ENCODE data around the gene CHSY1. TPM values are rescaled to one million over a fixed set of nuclear protein-coding genes. Genes with fewer than 3 reads are reported as not detected.
A peak's percentile ranks its signal among the peaks of the same experiment; 100 is the strongest.

Gene CHSY1
- total RNA-seq, 2 donors from 2014 or later, result 91.2 to 93.3 TPM

- H3K9me3 Mint-ChIP-seq, result no peaks in the 10 kb centered on the region
- H3K36me3 Mint-ChIP-seq, result peaks cover 15% of the 10 kb centered on the region
- peaks cover 44 to 57% of the 10 kb centered on the region in 2 donors for H3K4me1 Mint-ChIP-seq (ENCODE audit: low read depth in 2 of 2)
- DNase-seq (ENCODE audit: low spot score), result no peak
- H3K27ac Mint-ChIP-seq, result peak overlapping the region in 1 of 2 donors; percentile 21
- H3K4me3 Mint-ChIP-seq, result no peak overlapping the region
- no peaks in the 10 kb centered on the region for H3K27me3 Mint-ChIP-seq
- no peak for ATAC-seq
Observed at GRCh38 chr15:101180620-101181307, 71.1 kb downstream of the CHSY1 start.

GRCh38 chr15:101179341-101180153 lies 72.3 kb downstream of the CHSY1 start:
- H3K9me3 Mint-ChIP-seq, result no peaks in the 10 kb centered on the region
- peaks cover 38 to 54% of the 10 kb centered on the region in 2 donors for H3K4me1 Mint-ChIP-seq (ENCODE audit: low read depth in 2 of 2)
- DNase-seq (ENCODE audit: low spot score) (no peak), ATAC-seq (no peak)
- peaks cover 22% of the 10 kb centered on the region for H3K36me3 Mint-ChIP-seq
- H3K27ac Mint-ChIP-seq, result peak overlapping the region in 1 of 2 donors; percentile 21
- H3K27me3 Mint-ChIP-seq, result no peaks in the 10 kb centered on the region
- no peak overlapping the region for H3K4me3 Mint-ChIP-seq

- peak overlapping the region in 1 of 2 donors; percentile 12 for H3K27ac Mint-ChIP-seq
- H3K36me3 Mint-ChIP-seq, result peaks cover 22% of the 10 kb centered on the region
- H3K9me3 Mint-ChIP-seq, result no peaks in the 10 kb centered on the region
- no peak overlapping the region for H3K4me3 Mint-ChIP-seq
- no peaks in the 10 kb centered on the region for H3K27me3 Mint-ChIP-seq
- ATAC-seq (no peak), DNase-seq (ENCODE audit: low spot score) (no peak)
- H3K4me1 Mint-ChIP-seq (ENCODE audit: low read depth in 2 of 2), result peaks cover 43 to 59% of the 10 kb centered on the region in 2 donors
Observed at GRCh38 chr15:101178931-101179330, 72.9 kb downstream of the CHSY1 start.

GRCh38 chr15:101178479-101178878 lies 73.4 kb downstream of the CHSY1 start:
- Mint-ChIP-seq H3K4me1 (ENCODE audit: low read depth in 2 of 2) (peaks cover 40 to 56% of the 10 kb centered on the region in 2 donors), H3K4me3 (no peak overlapping the region), H3K27me3 (no peaks in the 10 kb centered on the region), H3K9me3 (no peaks in the 10 kb centered on the region), H3K27ac (peak overlapping the region in 1 of 2 donors; percentile 12), H3K36me3 (peaks cover 22% of the 10 kb centered on the region)
- DNase-seq (ENCODE audit: low spot score) (no peak), ATAC-seq (no peak)

GRCh38 chr15:101177866-101178265 lies 74.0 kb downstream of the CHSY1 start:
- no peaks in the 10 kb centered on the region for H3K9me3 Mint-ChIP-seq
- peaks cover 34 to 50% of the 10 kb centered on the region in 2 donors for H3K4me1 Mint-ChIP-seq (ENCODE audit: low read depth in 2 of 2)
- ATAC-seq (no peak), DNase-seq (ENCODE audit: low spot score) (no peak)
- no peak overlapping the region for H3K4me3 Mint-ChIP-seq
- peaks cover 19% of the 10 kb centered on the region for H3K36me3 Mint-ChIP-seq
- no peaks in the 10 kb centered on the region for H3K27me3 Mint-ChIP-seq
- no peak overlapping the region for H3K27ac Mint-ChIP-seq

- ATAC-seq (no peak), DNase-seq (ENCODE audit: low spot score) (no peak)
- H3K27ac Mint-ChIP-seq, result no peak overlapping the region
- peaks cover 24 to 45% of the 10 kb centered on the region in 2 donors for H3K4me1 Mint-ChIP-seq (ENCODE audit: low read depth in 2 of 2)
- no peak overlapping the region for H3K4me3 Mint-ChIP-seq
- peaks cover 14% of the 10 kb centered on the region for H3K36me3 Mint-ChIP-seq
- no peaks in the 10 kb centered on the region for H3K9me3 Mint-ChIP-seq
- no peaks in the 10 kb centered on the region for H3K27me3 Mint-ChIP-seq
Observed at GRCh38 chr15:101176625-101177024, 75.2 kb downstream of the CHSY1 start.

- Mint-ChIP-seq H3K4me1 (ENCODE audit: low read depth in 2 of 2) (peaks cover 17 to 38% of the 10 kb centered on the region in 2 donors), H3K9me3 (no peaks in the 10 kb centered on the region), H3K4me3 (no peak overlapping the region), H3K27me3 (no peaks in the 10 kb centered on the region), H3K36me3 (peaks cover 14% of the 10 kb centered on the region), H3K27ac (peak overlapping the region in 1 of 2 donors; percentile 35)
- DNase-seq (ENCODE audit: low spot score), result no peak
- ATAC-seq, result no peak
Observed at GRCh38 chr15:101175401-101175800, 76.4 kb downstream of the CHSY1 start.

GRCh38 chr15:101174152-101174920 lies 77.5 kb downstream of the CHSY1 start:
- H3K4me1 Mint-ChIP-seq (ENCODE audit: low read depth in 2 of 2), result peaks cover 21 to 32% of the 10 kb centered on the region in 2 donors
- ATAC-seq, result peak; percentile 39 to 62

GRCh38 chr15:101173233-101174119 lies 78.4 kb downstream of the CHSY1 start:
- Mint-ChIP-seq H3K36me3 (peaks cover 14% of the 10 kb centered on the region), H3K27ac (peak overlapping the region in 1 of 2 donors; percentile 72), H3K4me3 (no peak overlapping the region), H3K27me3 (no peaks in the 10 kb centered on the region), H3K4me1 (ENCODE audit: low read depth in 2 of 2) (peaks cover 23 to 33% of the 10 kb centered on the region in 2 donors), H3K9me3 (no peaks in the 10 kb centered on the region)
- no peak for DNase-seq (ENCODE audit: low spot score)
- ATAC-seq, result no peak

More at GRCh38 chr15:101174152-101174920, 77.5 kb downstream of the CHSY1 start:
- Mint-ChIP-seq H3K27ac (peak overlapping the region in 1 of 2 donors; percentile 72), H3K4me3 (no peak overlapping the region), H3K36me3 (peaks cover 14% of the 10 kb centered on the region), H3K9me3 (no peaks in the 10 kb centered on the region), H3K27me3 (no peaks in the 10 kb centered on the region)
- no peak for DNase-seq (ENCODE audit: low spot score)

GRCh38 chr15:101172501-101173071 lies 79.3 kb downstream of the CHSY1 start:
- Mint-ChIP-seq H3K9me3 (no peaks in the 10 kb centered on the region), H3K27ac (no peak overlapping the region), H3K4me1 (ENCODE audit: low read depth in 2 of 2) (peaks cover 32 to 40% of the 10 kb centered on the region in 2 donors), H3K36me3 (peaks cover 10% of the 10 kb centered on the region), H3K27me3 (no peaks in the 10 kb centered on the region), H3K4me3 (no peak overlapping the region)
- ATAC-seq (no peak), DNase-seq (ENCODE audit: low spot score) (no peak)

GRCh38 chr15:101171954-101172353 lies 79.9 kb downstream of the CHSY1 start:
- Mint-ChIP-seq H3K4me3 (no peak overlapping the region), H3K27ac (peak overlapping the region in 1 of 2 donors; percentile 50), H3K27me3 (no peaks in the 10 kb centered on the region), H3K36me3 (peaks cover 12% of the 10 kb centered on the region), H3K9me3 (no peaks in the 10 kb centered on the region), H3K4me1 (ENCODE audit: low read depth in 2 of 2) (peaks cover 37 to 44% of the 10 kb centered on the region in 2 donors)
- ATAC-seq (no peak), DNase-seq (ENCODE audit: low spot score) (no peak)

- no peaks in the 10 kb centered on the region for H3K27me3 Mint-ChIP-seq
- H3K9me3 Mint-ChIP-seq, result peaks cover 4% of the 10 kb centered on the region
- no peak overlapping the region for H3K4me3 Mint-ChIP-seq
- ATAC-seq (no peak), DNase-seq (ENCODE audit: low spot score) (no peak)
- H3K27ac Mint-ChIP-seq, result peak overlapping the region in 1 of 2 donors; percentile 48
- peaks cover 40 to 45% of the 10 kb centered on the region in 2 donors for H3K4me1 Mint-ChIP-seq (ENCODE audit: low read depth in 2 of 2)
- peaks cover 24% of the 10 kb centered on the region for H3K36me3 Mint-ChIP-seq
Observed at GRCh38 chr15:101170568-101171350, 81.1 kb downstream of the CHSY1 start.
